ENCODE measurements around the gene C1R.
A peak's percentile ranks its signal among the peaks of the same experiment; 100 is the strongest.

The C1R gene

DNA sequence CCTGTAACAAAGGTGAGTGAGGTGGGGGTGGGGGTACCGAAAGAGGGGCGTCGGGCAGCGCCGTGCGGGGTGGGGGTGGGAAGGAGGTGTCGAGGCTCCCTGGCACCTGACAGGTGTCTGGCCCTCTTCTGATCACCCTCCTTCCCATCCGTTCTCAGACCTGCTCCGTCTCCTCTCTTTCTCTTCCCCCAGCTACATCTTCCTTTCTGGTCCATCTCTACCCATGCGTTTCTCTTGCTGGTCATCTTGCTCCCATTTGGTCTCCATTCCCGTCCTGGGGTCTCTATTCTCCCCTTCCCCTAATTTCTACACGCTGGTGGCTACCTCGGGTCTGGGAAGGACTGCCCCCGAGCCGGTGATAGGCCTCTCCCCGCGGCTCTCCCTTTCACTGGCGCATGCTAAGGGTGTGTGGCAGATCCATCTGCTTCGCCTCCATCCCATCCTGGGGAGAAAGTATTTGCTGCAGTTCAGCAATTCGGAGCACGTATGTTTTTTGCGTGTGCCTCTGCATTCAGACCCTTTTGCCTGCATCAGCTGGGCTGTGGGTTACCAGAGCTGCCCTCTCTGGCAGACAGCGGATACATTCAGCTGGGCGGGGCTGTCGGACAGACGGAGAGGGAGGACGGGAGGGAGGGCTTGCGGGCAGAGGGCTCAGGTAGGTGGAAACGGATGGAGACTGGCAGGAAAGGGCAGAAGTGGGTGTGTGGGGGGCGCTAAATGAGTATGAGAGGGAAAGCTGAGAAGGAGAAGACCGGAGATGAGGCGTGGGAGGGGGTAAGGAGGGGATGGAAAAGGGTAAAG is 38.7 kb upstream of the C1R start (continued):
- TF ChIP-seq, protein P1, sequence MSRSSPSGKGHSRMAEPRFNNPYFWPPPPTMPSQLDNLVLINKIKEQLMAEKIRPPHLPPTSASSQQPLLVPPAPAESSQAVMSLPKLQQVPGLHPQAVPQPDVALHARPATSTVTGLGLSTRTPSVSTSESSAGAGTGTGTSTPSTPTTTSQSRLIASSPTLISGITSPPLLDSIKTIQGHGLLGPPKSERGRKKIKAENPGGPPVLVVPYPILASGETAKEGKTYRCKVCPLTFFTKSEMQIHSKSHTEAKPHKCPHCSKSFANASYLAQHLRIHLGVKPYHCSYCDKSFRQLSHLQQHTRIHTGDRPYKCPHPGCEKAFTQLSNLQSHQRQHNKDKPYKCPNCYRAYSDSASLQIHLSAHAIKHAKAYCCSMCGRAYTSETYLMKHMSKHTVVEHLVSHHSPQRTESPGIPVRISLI (tag by site-specific recombination; IDR thresholded peaks at IDR 0.05), result no peak
- TF ChIP-seq SALL2 (tag by site-specific recombination; IDR thresholded peaks at IDR 0.05; ENCODE audit: borderline replicate concordance), result no peak
- TF ChIP-seq ZNF394 (tag by site-specific recombination; IDR thresholded peaks at IDR 0.05; ENCODE audit: borderline replicate concordance), result no peak
- TF ChIP-seq, protein P2, sequence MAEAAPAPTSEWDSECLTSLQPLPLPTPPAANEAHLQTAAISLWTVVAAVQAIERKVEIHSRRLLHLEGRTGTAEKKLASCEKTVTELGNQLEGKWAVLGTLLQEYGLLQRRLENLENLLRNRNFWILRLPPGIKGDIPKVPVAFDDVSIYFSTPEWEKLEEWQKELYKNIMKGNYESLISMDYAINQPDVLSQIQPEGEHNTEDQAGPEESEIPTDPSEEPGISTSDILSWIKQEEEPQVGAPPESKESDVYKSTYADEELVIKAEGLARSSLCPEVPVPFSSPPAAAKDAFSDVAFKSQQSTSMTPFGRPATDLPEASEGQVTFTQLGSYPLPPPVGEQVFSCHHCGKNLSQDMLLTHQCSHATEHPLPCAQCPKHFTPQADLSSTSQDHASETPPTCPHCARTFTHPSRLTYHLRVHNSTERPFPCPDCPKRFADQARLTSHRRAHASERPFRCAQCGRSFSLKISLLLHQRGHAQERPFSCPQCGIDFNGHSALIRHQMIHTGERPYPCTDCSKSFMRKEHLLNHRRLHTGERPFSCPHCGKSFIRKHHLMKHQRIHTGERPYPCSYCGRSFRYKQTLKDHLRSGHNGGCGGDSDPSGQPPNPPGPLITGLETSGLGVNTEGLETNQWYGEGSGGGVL (tag by site-specific recombination; IDR thresholded peaks at IDR 0.05), result peak; percentile 97
- no peak for TF ChIP-seq ZNF776 (tag by site-specific recombination; IDR thresholded peaks at IDR 0.05; ENCODE audit: borderline replicate concordance)
- TF ChIP-seq, protein P3, sequence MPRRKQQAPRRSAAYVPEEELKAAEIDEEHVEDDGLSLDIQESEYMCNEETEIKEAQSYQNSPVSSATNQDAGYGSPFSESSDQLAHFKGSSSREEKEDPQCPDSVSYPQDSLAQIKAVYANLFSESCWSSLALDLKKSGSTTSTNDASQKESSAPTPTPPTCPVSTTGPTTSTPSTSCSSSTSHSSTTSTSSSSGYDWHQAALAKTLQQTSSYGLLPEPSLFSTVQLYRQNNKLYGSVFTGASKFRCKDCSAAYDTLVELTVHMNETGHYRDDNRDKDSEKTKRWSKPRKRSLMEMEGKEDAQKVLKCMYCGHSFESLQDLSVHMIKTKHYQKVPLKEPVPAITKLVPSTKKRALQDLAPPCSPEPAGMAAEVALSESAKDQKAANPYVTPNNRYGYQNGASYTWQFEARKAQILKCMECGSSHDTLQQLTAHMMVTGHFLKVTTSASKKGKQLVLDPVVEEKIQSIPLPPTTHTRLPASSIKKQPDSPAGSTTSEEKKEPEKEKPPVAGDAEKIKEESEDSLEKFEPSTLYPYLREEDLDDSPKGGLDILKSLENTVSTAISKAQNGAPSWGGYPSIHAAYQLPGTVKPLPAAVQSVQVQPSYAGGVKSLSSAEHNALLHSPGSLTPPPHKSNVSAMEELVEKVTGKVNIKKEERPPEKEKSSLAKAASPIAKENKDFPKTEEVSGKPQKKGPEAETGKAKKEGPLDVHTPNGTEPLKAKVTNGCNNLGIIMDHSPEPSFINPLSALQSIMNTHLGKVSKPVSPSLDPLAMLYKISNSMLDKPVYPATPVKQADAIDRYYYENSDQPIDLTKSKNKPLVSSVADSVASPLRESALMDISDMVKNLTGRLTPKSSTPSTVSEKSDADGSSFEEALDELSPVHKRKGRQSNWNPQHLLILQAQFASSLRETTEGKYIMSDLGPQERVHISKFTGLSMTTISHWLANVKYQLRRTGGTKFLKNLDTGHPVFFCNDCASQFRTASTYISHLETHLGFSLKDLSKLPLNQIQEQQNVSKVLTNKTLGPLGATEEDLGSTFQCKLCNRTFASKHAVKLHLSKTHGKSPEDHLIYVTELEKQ (tag by site-specific recombination; IDR thresholded peaks at IDR 0.05; ENCODE audit: borderline replicate concordance), result no peak
- TF ChIP-seq SETDB1 (IDR thresholded peaks at IDR 0.05; ENCODE audit: insufficient read length, low read length), result no peak
- no peak for TF ChIP-seq ZNF211 (tag by site-specific recombination; IDR thresholded peaks at IDR 0.05; ENCODE audit: low read depth)
- TF ChIP-seq SP2 (tag by site-specific recombination; IDR thresholded peaks at IDR 0.05), result peak; percentile 77
- TF ChIP-seq, protein P4, sequence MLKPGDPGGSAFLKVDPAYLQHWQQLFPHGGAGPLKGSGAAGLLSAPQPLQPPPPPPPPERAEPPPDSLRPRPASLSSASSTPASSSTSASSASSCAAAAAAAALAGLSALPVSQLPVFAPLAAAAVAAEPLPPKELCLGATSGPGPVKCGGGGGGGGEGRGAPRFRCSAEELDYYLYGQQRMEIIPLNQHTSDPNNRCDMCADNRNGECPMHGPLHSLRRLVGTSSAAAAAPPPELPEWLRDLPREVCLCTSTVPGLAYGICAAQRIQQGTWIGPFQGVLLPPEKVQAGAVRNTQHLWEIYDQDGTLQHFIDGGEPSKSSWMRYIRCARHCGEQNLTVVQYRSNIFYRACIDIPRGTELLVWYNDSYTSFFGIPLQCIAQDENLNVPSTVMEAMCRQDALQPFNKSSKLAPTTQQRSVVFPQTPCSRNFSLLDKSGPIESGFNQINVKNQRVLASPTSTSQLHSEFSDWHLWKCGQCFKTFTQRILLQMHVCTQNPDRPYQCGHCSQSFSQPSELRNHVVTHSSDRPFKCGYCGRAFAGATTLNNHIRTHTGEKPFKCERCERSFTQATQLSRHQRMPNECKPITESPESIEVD (tag by site-specific recombination; IDR thresholded peaks at IDR 0.05), result no peak
- TF ChIP-seq, protein P5, sequence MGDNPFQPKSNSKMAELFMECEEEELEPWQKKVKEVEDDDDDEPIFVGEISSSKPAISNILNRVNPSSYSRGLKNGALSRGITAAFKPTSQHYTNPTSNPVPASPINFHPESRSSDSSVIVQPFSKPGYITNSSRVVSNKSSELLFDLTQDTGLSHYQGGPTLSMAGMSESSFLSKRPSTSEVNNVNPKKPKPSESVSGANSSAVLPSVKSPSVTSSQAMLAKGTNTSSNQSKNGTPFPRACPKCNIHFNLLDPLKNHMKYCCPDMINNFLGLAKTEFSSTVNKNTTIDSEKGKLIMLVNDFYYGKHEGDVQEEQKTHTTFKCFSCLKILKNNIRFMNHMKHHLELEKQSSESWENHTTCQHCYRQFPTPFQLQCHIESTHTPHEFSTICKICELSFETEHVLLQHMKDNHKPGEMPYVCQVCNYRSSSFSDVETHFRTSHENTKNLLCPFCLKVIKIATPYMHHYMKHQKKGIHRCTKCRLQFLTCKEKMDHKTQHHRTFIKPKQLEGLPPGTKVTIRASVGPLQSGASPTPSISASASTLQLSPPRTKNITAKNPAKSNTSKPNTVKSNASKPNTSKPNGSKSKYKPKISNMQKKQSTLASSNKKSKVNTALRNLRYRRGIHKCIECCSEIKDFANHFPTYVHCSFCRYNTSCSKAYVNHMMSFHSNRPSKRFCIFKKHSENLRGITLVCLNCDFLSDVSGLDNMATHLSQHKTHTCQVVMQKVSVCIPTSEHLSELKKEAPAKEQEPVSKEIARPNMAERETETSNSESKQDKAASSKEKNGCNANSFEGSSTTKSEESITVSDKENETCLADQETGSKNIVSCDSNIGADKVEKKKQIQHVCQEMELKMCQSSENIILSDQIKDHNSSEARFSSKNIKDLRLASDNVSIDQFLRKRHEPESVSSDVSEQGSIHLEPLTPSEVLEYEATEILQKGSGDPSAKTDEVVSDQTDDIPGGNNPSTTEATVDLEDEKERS (tag by site-specific recombination; IDR thresholded peaks at IDR 0.05), result no peak
- TF ChIP-seq, protein P6, sequence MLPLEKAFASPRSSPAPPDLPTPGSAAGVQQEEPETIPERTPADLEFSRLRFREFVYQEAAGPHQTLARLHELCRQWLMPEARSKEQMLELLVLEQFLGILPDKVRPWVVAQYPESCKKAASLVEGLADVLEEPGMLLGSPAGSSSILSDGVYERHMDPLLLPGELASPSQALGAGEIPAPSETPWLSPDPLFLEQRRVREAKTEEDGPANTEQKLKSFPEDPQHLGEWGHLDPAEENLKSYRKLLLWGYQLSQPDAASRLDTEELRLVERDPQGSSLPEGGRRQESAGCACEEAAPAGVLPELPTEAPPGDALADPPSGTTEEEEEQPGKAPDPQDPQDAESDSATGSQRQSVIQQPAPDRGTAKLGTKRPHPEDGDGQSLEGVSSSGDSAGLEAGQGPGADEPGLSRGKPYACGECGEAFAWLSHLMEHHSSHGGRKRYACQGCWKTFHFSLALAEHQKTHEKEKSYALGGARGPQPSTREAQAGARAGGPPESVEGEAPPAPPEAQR (tag by site-specific recombination; IDR thresholded peaks at IDR 0.05), result no peak
- no peak for TF ChIP-seq ZNF670 (tag by site-specific recombination; IDR thresholded peaks at IDR 0.05; ENCODE audit: low read depth)
- TF ChIP-seq, protein P7, sequence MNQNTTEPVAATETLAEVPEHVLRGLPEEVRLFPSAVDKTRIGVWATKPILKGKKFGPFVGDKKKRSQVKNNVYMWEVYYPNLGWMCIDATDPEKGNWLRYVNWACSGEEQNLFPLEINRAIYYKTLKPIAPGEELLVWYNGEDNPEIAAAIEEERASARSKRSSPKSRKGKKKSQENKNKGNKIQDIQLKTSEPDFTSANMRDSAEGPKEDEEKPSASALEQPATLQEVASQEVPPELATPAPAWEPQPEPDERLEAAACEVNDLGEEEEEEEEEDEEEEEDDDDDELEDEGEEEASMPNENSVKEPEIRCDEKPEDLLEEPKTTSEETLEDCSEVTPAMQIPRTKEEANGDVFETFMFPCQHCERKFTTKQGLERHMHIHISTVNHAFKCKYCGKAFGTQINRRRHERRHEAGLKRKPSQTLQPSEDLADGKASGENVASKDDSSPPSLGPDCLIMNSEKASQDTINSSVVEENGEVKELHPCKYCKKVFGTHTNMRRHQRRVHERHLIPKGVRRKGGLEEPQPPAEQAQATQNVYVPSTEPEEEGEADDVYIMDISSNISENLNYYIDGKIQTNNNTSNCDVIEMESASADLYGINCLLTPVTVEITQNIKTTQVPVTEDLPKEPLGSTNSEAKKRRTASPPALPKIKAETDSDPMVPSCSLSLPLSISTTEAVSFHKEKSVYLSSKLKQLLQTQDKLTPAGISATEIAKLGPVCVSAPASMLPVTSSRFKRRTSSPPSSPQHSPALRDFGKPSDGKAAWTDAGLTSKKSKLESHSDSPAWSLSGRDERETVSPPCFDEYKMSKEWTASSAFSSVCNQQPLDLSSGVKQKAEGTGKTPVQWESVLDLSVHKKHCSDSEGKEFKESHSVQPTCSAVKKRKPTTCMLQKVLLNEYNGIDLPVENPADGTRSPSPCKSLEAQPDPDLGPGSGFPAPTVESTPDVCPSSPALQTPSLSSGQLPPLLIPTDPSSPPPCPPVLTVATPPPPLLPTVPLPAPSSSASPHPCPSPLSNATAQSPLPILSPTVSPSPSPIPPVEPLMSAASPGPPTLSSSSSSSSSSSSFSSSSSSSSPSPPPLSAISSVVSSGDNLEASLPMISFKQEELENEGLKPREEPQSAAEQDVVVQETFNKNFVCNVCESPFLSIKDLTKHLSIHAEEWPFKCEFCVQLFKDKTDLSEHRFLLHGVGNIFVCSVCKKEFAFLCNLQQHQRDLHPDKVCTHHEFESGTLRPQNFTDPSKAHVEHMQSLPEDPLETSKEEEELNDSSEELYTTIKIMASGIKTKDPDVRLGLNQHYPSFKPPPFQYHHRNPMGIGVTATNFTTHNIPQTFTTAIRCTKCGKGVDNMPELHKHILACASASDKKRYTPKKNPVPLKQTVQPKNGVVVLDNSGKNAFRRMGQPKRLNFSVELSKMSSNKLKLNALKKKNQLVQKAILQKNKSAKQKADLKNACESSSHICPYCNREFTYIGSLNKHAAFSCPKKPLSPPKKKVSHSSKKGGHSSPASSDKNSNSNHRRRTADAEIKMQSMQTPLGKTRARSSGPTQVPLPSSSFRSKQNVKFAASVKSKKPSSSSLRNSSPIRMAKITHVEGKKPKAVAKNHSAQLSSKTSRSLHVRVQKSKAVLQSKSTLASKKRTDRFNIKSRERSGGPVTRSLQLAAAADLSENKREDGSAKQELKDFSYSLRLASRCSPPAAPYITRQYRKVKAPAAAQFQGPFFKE (tag by site-specific recombination; IDR thresholded peaks at IDR 0.05; ENCODE audit: borderline replicate concordance), result no peak; the same call in 1 of the 2 replicates
- no peak for TF ChIP-seq ZNF521 (tag by site-specific recombination; IDR thresholded peaks at IDR 0.05)
- no peak for TF ChIP-seq KLF16 (tag by site-specific recombination; IDR thresholded peaks at IDR 0.05)
- TF ChIP-seq ZNF560 (tag by site-specific recombination; IDR thresholded peaks at IDR 0.05; ENCODE audit: borderline replicate concordance), result no peak
- peak; percentile 58; the same call in 1 of the 2 replicates for TF ChIP-seq ZEB2 (tag by site-specific recombination; IDR thresholded peaks at IDR 0.05)
